NCI-H2196 treated with DMSO at 0.1 percent for 48 hours (cell line): ENCODE measurements around the gene CCDC8.
"Not testable (repeated sequence)": the region's sequence is repeated elsewhere in the genome, so short reads cannot be mapped to it uniquely, and the experiment has no call there.

Experiments
- DNase-seq: peaks from one replicate; lab custom pipeline; 2025; ENCODE audit not compliant: unreplicated experiment; lab: John Stamatoyannopoulos, UW

The CCDC8 gene

GRCh38 chr19:46404753-46405468, 8.5 kb downstream of the CCDC8 start:
- DNase-seq: no peak

- no peak for DNase-seq
Observed at GRCh38 chr19:46404055-46404752, 9.2 kb downstream of the CCDC8 start.

GRCh38 chr19:46402725-46403124, 10.6 kb downstream of the CCDC8 start:
- DNase-seq: no peak

GRCh38 chr19:46397801-46398479, 15.4 kb downstream of the CCDC8 start:
- DNase-seq: not testable (repeated sequence)

- DNase-seq: no peak
Observed at GRCh38 chr19:46394402-46394797, 19.0 kb downstream of the CCDC8 start.

GRCh38 chr19:46393456-46394401, 19.6 kb downstream of the CCDC8 start:
- DNase-seq: no peak

- no peak for DNase-seq
Observed at GRCh38 chr19:46392837-46393236, 20.5 kb downstream of the CCDC8 start.

GRCh38 chr19:46392252-46392801, 21.0 kb downstream of the CCDC8 start:
- no peak for DNase-seq

- DNase-seq: no peak
Observed at GRCh38 chr19:46391296-46392251, 21.8 kb downstream of the CCDC8 start.

- DNase-seq: no peak
Observed at GRCh38 chr19:46390866-46391265, 22.5 kb downstream of the CCDC8 start.

- no peak for DNase-seq
Observed at GRCh38 chr19:46390121-46390858, 23.1 kb downstream of the CCDC8 start.

- DNase-seq: no peak
Observed at GRCh38 chr19:46388311-46389095, 24.9 kb downstream of the CCDC8 start.

- DNase-seq: no peak
Observed at GRCh38 chr19:46387713-46388130, 25.6 kb downstream of the CCDC8 start.

GRCh38 chr19:46386996-46387712, 26.2 kb downstream of the CCDC8 start:
- DNase-seq: no peak

GRCh38 chr19:46386151-46386550, 27.2 kb downstream of the CCDC8 start:
- DNase-seq: no peak

GRCh38 chr19:46385636-46386035, 27.7 kb downstream of the CCDC8 start:
- DNase-seq: no peak

- no peak for DNase-seq
Observed at GRCh38 chr19:46384396-46384795, 29.0 kb downstream of the CCDC8 start.
